Hematopoietic multipotent progenitor cell treated with erythropoietin and hydrocortisone succinate and interleukin-3 and kit ligand, for 17 days (in vitro differentiated cells): ENCODE results near the gene COPE.
"Not testable (repeated sequence)": the region's sequence is repeated elsewhere in the genome, so short reads cannot be mapped to it uniquely, and the experiment has no call there.

ENCODE experiments used
- DNase-seq: peaks from one replicate; pipeline ENCODE4 v3.0.0-alpha.2; 2015; ENCODE audit warnings: low spot score

Gene COPE

DNA sequence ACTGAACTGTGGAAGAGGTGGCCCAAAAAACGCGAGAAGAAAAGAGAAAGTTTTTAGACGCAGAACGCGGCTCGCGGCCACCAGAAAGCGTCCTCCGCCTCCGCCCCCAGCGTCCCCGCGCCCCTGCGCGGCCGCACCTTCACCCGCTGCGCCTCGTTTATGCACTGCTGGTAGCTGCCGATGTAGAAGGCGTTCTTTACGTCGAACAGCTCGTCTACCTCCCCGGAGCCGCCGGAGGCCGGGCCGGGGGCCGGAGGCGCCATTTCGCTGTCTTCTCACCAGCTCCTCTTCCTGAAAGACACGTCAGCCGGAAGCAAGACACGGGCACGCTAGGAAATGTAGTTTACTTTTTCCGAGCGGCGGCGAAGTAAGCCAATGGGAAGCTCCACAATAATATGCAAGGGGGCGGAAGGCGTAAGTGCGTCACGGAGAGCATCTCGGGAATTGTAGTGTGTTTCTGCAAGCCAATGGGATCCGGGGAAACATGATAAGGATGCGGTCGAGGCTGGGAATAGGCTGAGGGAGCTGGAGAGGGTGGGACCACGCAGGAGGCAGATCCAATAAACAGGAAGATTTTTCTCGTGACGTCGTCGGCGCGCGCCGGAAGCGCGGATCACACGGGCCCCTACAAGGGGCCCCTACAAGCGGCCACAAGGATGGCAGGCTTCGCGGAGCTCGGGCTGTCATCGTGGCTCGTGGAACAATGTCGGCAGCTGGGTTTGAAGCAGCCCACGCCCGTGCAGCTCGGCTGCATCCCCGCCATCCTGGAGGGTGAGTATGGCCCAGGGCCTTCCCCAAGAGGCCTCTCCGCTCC, at the start of gene COPE, which contains the start of gene DDX49:
TSS of gene COPE (minus strand) at position 302 of the 814 bp plus-strand sequence. CDS start at position 263, 39 bp downstream.
TSS of gene DDX49 (plus strand) at position 630 of the 814 bp plus-strand sequence. CDS start at position 657, 27 bp downstream.
- peak; percentile 99 for DNase-seq

- DNase-seq = no peak
Observed at GRCh38 chr19:18967358-18968146, 48.4 kb upstream of the COPE start.

DNA sequence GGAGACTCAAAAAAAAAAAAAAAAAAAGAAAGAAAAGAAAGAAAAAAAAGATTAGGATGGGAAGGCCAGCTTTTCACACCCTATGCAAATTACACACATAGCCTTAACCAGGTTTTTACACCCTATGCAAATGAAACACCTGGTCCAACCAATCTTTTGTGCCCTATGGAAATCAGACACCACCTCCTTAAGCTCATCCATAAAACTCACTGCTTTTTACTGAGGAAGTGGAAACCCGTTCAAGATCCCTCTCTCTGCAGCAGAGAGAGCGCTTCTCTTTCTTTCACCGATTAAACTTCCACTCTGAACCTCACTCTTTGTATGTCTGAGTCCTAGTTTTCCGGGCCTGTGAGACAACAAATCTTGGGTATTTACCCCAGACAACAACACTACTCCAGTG, 47.1 kb upstream of the COPE start:
- DNase-seq = no peak

- DNase-seq = no peak
Observed at GRCh38 chr19:18964121-18964520, 44.9 kb upstream of the COPE start.

DNA sequence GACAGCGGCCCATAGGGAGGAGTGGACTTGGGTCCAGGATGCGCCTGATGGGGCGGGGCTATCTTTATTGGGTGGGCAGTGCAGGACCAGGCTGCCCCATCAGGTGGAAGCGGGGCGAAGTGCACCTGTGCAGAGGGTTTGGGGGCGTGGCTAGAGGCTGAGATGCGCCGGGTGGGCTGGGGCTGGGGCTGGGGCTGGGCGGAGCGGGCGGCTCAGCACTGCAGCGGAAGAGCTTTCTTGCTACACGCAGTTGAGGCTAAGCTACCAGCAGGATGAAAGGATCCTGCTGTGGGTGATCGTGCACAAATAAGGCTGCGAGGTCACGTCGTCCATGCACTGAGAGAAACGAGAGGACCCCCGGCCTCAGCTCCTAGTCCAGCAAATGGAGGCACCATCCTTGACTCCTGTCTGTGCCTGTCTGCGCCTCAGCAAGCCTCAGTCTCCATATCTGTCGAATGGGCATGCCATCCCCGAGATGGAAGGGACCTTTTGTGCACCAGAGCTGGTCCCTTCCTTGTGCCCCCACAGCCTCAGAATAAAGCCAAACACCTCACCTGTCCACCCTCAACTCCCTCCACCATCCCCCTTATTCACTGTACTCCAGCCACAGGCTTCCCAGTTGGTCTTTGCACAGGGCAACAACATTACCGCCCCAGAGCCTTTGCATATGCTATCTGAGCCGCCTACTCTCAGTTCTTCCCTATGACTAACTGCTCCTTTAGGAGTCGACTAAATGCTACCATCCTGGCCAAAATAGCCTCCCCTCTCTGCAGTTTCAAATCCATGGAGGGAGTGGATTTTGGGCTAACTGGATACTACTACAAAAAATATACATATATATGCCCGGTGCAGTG, 42.8 kb upstream of the COPE start:
- DNase-seq = no peak

GRCh38 chr19:18960370-18960769, 41.2 kb upstream of the COPE start:
- no peak for DNase-seq

GRCh38 chr19:18955042-18955441, 35.9 kb upstream of the COPE start:
- DNase-seq = no peak

DNA sequence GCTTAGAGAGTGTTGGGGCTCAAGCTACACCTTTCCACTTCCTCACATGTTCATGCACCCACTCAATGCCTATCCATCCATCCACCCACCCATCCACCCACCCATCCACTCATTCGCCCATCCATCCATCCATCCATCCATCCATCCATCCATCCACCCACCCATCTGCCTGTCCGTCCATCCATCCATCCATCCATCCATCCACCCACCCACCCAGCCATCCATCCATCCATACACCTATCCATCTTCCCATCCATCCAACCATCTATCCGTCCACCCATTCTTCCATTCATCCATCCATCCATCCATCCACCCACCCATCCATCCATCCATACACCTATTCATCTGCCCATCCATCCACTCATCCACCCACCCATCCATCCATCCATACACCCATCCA, 34.9 kb upstream of the COPE start:
- no peak for DNase-seq

DNA sequence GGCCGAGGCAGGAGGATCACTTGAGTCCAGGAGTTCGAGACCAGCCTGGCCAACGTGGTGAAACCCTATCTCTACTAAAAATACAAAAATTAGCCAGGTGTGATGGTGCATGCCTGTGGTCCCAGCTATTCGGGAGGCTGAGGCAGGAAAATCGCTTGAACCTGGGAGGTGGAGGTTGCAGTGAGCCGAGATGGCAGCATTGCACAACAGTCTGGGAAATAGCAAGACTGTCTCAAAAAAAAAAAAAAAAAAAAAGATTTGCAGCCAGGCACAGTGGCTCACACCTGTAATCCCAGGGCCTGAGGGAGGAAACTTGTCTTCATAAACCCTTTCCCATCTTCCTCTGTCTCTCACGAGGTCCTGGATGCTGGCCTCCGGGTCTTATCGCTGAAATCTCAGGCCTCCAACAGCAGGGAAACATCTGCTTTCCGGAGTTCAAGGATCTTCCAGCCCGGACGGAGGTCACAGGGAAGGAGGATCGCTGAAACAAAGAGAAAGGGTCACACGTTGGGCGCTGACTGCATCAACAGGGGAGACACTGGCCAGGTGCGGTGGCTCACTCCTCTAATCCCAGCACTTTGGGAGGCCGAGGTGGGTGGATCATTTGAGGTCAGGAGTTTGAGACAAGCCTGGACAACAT, 33.3 kb upstream of the COPE start:
- DNase-seq = not testable (repeated sequence)

- DNase-seq = no peak
Observed at GRCh38 chr19:18951721-18952281, 32.6 kb upstream of the COPE start.

DNA sequence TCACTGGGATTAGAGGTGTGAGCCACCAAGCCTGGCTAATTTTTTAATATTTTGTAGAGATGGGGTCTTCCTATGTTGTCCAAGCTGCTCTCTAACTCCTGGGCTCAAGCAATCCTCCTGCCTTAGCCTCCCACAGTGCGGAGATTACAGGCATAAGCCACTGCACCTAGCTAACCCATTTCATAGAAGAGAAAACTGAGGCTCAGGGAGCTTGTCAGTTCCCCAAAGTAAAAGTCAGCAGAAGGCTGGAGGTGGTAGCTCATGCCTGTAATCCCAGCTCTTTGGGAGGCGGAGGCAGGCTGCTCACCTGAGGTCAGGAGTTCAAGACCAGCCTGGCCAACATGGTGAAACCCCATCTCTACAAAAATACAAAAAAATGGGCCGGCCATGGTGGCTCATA, 30.7 kb upstream of the COPE start:
- DNase-seq = no peak

DNA sequence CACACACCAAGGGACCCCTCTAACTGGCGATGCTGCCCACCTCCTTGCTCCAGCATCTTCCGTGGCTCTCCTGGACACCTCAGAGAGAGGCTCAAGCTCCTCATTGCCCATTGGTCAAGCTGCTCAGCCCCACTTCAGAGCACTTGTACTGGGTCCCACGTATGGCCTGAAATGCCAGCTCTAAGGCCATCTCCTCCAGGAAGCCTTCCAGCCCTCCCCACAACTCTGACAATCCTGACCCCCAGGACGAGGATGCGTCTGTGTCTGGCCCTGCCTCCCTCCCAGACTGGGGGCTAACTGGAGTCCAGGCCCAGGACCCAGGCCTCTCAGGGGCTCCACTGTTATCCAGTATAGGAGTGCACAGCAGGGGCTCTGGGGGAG, 29.8 kb upstream of the COPE start:
- no peak for DNase-seq

GRCh38 chr19:18948075-18948975, 29.1 kb upstream of the COPE start:
- DNase-seq = no peak

DNA sequence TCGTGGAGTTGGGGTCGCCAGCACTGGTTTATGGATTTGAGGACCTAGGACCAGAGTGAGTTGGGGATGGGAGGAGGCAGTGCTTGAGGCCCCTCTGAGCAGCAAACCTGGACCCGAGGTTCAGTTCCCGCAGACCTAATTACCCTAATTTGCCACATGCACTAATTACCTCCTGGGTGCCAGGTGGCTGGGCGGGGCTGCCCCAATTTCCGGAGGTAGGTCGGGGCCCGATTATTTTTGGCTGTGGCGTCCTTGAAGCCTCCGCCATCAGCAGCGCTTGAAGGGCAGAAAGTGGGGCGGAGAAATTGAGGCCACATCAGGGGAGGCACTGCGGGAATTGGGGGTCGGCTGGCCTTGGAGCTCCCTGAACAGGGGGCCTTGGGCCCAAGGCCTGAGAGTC, 27.7 kb upstream of the COPE start:
- DNase-seq = no peak

DNA sequence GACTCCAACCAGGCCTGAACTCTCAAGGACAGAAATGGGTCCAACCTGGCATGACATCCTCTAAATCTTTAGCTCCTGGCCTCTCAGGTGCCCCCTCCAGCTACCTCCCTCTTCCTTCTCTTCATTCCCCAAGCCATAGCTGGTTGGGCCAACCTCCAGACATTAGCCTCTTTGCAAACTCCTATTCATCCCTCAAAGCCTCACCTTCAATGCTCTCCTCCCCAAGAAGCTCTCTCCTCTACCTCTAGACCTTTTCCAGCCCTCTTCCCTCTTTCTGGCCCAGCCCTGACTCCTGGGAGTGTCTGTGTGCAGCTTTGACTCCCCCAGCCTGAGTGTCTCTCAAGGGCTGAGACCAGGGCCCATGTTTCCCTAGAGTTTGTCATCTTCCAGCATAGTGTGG, 27.1 kb upstream of the COPE start:
- no peak for DNase-seq

DNA sequence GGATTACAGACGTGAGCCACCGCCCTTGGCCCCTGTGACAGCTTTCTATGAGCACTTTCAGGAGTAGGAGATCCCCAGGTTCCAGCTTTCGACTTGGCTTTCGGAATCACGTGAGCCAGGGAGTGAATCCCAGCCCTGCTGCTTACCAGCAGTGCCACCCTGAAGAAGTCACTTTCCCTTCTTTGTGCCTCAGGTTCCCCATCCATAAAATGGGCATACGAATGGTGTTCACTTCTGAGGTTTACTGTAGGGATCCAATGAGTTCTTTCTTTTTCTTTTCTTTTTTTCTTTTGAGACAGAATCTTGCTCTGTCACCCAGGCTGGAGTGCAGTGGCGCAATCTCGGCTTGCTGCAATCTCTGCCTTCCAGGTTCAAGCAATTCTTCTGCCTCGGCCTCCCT, 26.1 kb upstream of the COPE start:
- DNase-seq = no peak

- no peak for DNase-seq
Observed at GRCh38 chr19:18943465-18943864, 24.3 kb upstream of the COPE start.

GRCh38 chr19:18942692-18943091, 23.5 kb upstream of the COPE start:
- no peak for DNase-seq

GRCh38 chr19:18941628-18942354, 22.6 kb upstream of the COPE start:
- no peak for DNase-seq
